Measurements from ENCODE around the gene ALDH16A1. TPM values are rescaled to one million over a fixed set of nuclear protein-coding genes. Genes with fewer than 3 reads are reported as not detected.

ALDH16A1 gene
- total and polyA plus RNA-seq, 10 of the 15 experiments (the other 5 are each of a cell fraction or from before 2014, with no cell fraction given) = 1.7 to 49.3 (median 18.1) TPM

- Histone ChIP-seq H3K9ac (ENCODE audit: control insufficient read depth, insufficient read depth, low read length) (0 out of 2 replicates have a peak overlapping the region, but pooled peaks have one; percentile 48), H3K27me3 (replicated peaks in 1 of 2; ENCODE audit: control insufficient read depth in 2 of 2, insufficient read depth in 2 of 2, low read length in 1 of 2) (no peaks in the 10 kb centered on the region), H3K27ac (ENCODE audit: control insufficient read depth, insufficient read depth) (peak overlapping the region; percentile 62), H3K4me1 (ENCODE audit: control insufficient read depth, insufficient read depth, low read length) (peaks cover 17% of the 10 kb centered on the region), H3K36me3 (ENCODE audit: control insufficient read depth in 2 of 2, insufficient read depth in 2 of 2, low read length in 1 of 2) (no peaks in the 10 kb centered on the region), H4K20me1 (ENCODE audit: control insufficient read depth, insufficient read depth) (no peaks in the 10 kb centered on the region), H2AFZ (ENCODE audit: control insufficient read depth, low read depth, low read length) (peak overlapping the region; percentile 70), H3K4me3 (no peak overlapping the region), H3K9me3 (replicated peaks; ENCODE audit: control insufficient read depth, insufficient read depth, low read length) (no peaks in the 10 kb centered on the region), H3K4me2 (ENCODE audit: control insufficient read depth, insufficient read depth) (peak overlapping the region; percentile 56), H3K79me2 (ENCODE audit: control insufficient read depth, insufficient read depth, low read length) (no peaks in the 10 kb centered on the region)
- no TSS peak for BruUV-seq (replicated peaks)
- CTCF ChIA-PET = interaction anchor here (0.6 to 2.3 kb wide), 11 partner anchors 10 to 108 kb away, joined by 3 to 10 read pairs (median 4); no protein-coding TSS in a partner anchor
- POLR2A ChIA-PET = interaction anchor here (0.6 to 1.5 kb wide), 4 partner anchors 8 to 44 kb away, joined by 3 to 6 read pairs (median 4); partner anchors contain the start of genes ALDH16A1 and PIH1D1
- intact Hi-C loops (cut with micrococcal nuclease; ENCODE audit: unreplicated experiment) (no loop called here), in situ Hi-C loops (cut with MboI) (no loop called here)
- RAD21 ChIA-PET (ENCODE audit: unreplicated experiment) = interaction anchor here (1.0 to 1.4 kb wide), 4 partner anchors 13 to 43 kb away, joined by 3 read pairs; partner anchors contain the start of gene PIH1D1
- no peak for FAIRE-seq
- SMC1A ChIA-PET (ENCODE audit: uncharacterized antibody, unreplicated experiment) = interaction anchor here (1.0 kb wide), 1 partner anchor 10 kb away, joined by 4 read pairs; no protein-coding TSS in a partner anchor
- peak; percentile 27 for ATAC-seq
- WGBS (ENCODE audit: insufficient coverage, insufficient replicate concordance, low lambda C conversion rate, missing lambda C conversion rate) = 53% methylated on average over 8 of the region's 8 CpGs
- no peak for DNase-seq (ENCODE audit: low read depth, low spot score)
- TF ChIP-seq IKZF2 (IDR thresholded peaks at IDR 0.05) (peak; percentile 48; a peak in 2 of 4 replicates), EED (IDR thresholded peaks at IDR 0.05; ENCODE audit: low read depth) (peak; percentile 71), IKZF1 (conservative IDR thresholded peaks at IDR 0.05) (peak; percentile 54), SPI1 (IDR thresholded peaks at IDR 0.05; ENCODE audit: borderline replicate concordance, insufficient read depth, low read depth, low read length) (peak; percentile 70), SMAD1 (IDR thresholded peaks at IDR 0.05; ENCODE audit: low read depth, partially characterized antibody) (no peak)
Measured at GRCh38 chr19:49408816-49409440, 44.1 kb upstream of the ALDH16A1 start.

All from GM12878 (cell line).